Measurements from ENCODE around the gene WDTC1.

- TF ChIP-seq RAD21 (IDR thresholded peaks at IDR 0.05) (no peak), EGR1 (IDR thresholded peaks at IDR 0.05; ENCODE audit: low read depth in 2 of 2) (no peak), JUND (IDR thresholded peaks at IDR 0.05) (no peak), CTCF (IDR thresholded peaks at IDR 0.05; ENCODE audit: low read depth, low read length, missing input control) (no peak), FOXA1 (IDR thresholded peaks at IDR 0.05) (no peak), ZBTB33 (IDR thresholded peaks at IDR 0.05) (no peak), GABPA (IDR thresholded peaks at IDR 0.05 in 1 of 2, conservative IDR thresholded peaks at IDR 0.05 in 1 of 2) (no peak), MAX (IDR thresholded peaks at IDR 0.05) (no peak), REST (IDR thresholded peaks at IDR 0.05) (no peak), RXRA (IDR thresholded peaks at IDR 0.05) (no peak), TAF1 (conservative IDR thresholded peaks at IDR 0.05) (no peak)
Observed at GRCh38 chr1:27306892-27307761, 72.7 kb downstream of the WDTC1 start.
